SHP77 treated with DMSO at 0.1 percent for 48 hours (cell line): ENCODE measurements around the gene DLGAP4.
"Not testable (repeated sequence)": the region's sequence is repeated elsewhere in the genome, so short reads cannot be mapped to it uniquely, and the experiment has no call there.

Experiments used
- DNase-seq: peaks from one replicate; lab custom pipeline; 2025; lab: John Stamatoyannopoulos, UW

The DLGAP4 gene

GRCh38 chr20:36541227-36541767 is 235.2 kb downstream of the DLGAP4 start, which contains the start of gene MYL9:
MYL9 (plus strand) TSS chr20:36541519; CDS start chr20:36544885, 3,366 bp downstream.
- DNase-seq: no peak

- DNase-seq: no peak
Observed at GRCh38 chr20:36541768-36542488, 235.8 kb downstream of the DLGAP4 start.

- no peak for DNase-seq
Observed at GRCh38 chr20:36542516-36543183, 236.5 kb downstream of the DLGAP4 start.

GRCh38 chr20:36543184-36544133 is 237.3 kb downstream of the DLGAP4 start:
- no peak for DNase-seq

GRCh38 chr20:36544134-36545018 is 238.2 kb downstream of the DLGAP4 start:
- DNase-seq: no peak

- no peak for DNase-seq
Observed at GRCh38 chr20:36546111-36546736, 240.1 kb downstream of the DLGAP4 start.

GRCh38 chr20:36547186-36548005 is 241.3 kb downstream of the DLGAP4 start:
- DNase-seq: no peak

GRCh38 chr20:36548006-36548315 is 241.8 kb downstream of the DLGAP4 start:
- no peak for DNase-seq

GRCh38 chr20:36548704-36549627 is 242.8 kb downstream of the DLGAP4 start:
- DNase-seq: no peak

GRCh38 chr20:36549628-36549941 is 243.4 kb downstream of the DLGAP4 start:
- no peak for DNase-seq

- DNase-seq: no peak
Observed at GRCh38 chr20:36549942-36550789, 244.0 kb downstream of the DLGAP4 start.

GRCh38 chr20:36550790-36551299 is 244.7 kb downstream of the DLGAP4 start:
- DNase-seq: no peak

- no peak for DNase-seq
Observed at GRCh38 chr20:36555248-36555647, 249.1 kb downstream of the DLGAP4 start.

- no peak for DNase-seq
Observed at GRCh38 chr20:36562724-36563123, 256.6 kb downstream of the DLGAP4 start.

- no peak for DNase-seq
Observed at GRCh38 chr20:36563374-36563773, 257.2 kb downstream of the DLGAP4 start.

GRCh38 chr20:36564078-36564725 is 258.1 kb downstream of the DLGAP4 start:
- not testable (repeated sequence) for DNase-seq

- not testable (repeated sequence) for DNase-seq
Observed at GRCh38 chr20:36564726-36565121, 258.6 kb downstream of the DLGAP4 start.
